H9 (cell line): ENCODE measurements around the gene DNAJC11. TPM values are rescaled to one million over a fixed set of nuclear protein-coding genes. Genes with fewer than 3 reads are reported as not detected.
A peak's percentile ranks its signal among the peaks of the same experiment; 100 is the strongest.

Experiments
- DNase-seq: peaks from one replicate; pipeline ENCODE4 v3.0.0-alpha.2; 2017
- H2AFZ ChIP-seq: one replicate; pipeline ENCODE4 v1.6.1; 2013; ENCODE audit warnings: mild to moderate bottlenecking, low read length, control low read depth, moderate library complexity
- H2AK5ac ChIP-seq: 2 replicates; pipeline ENCODE4 v1.6.1; 2013; ENCODE audit warnings: low read length, control low read depth, mixed read lengths; ENCODE audit not compliant: insufficient read length
- H2BK120ac ChIP-seq: one replicate; pipeline ENCODE4 v1.6.1; 2013; ENCODE audit warnings: low read depth, mild to moderate bottlenecking, low read length, control low read depth, inconsistent platforms; ENCODE audit not compliant: poor library complexity, severe bottlenecking
- H2BK12ac ChIP-seq: 2 replicates; pipeline ENCODE4 v1.6.1; 2013; ENCODE audit warnings: low read length, control low read depth, mixed read lengths, low read depth; ENCODE audit not compliant: insufficient read length
- H2BK15ac ChIP-seq: 2 replicates; pipeline ENCODE4 v1.6.1; 2013; ENCODE audit warnings: low read depth, low read length, control low read depth
- H2BK20ac ChIP-seq: one replicate; pipeline ENCODE4 v1.6.1; 2013; ENCODE audit warnings: low read depth, mild to moderate bottlenecking, low read length, control low read depth, inconsistent platforms; ENCODE audit not compliant: poor library complexity, severe bottlenecking
- H2BK5ac ChIP-seq: 2 replicates; pipeline ENCODE4 v1.6.1; 2013; ENCODE audit warnings: low read length, control low read depth, mixed read lengths; ENCODE audit not compliant: insufficient read length
- H3K14ac ChIP-seq: 2 replicates; pipeline ENCODE4 v1.6.1; 2013; ENCODE audit warnings: low read length, control low read depth; ENCODE audit not compliant: insufficient read depth
- H3K18ac ChIP-seq: 2 replicates; pipeline ENCODE4 v1.6.1; 2013; ENCODE audit warnings: low read depth, mild to moderate bottlenecking, mixed read lengths, low read length, control low read depth; ENCODE audit not compliant: insufficient read length
- H3K23ac ChIP-seq: 2 replicates; pipeline ENCODE4 v1.6.1; 2013; ENCODE audit warnings: low read length, control low read depth, mixed read lengths, low read depth; ENCODE audit not compliant: insufficient read length
- H3K23me2 ChIP-seq: 2 replicates; pipeline ENCODE4 v1.6.1; 2013; ENCODE audit warnings: low read depth, mild to moderate bottlenecking, mixed read lengths, low read length, control low read depth; ENCODE audit not compliant: insufficient read length, poor library complexity, severe bottlenecking
- H3K27ac ChIP-seq: 2 replicates; pipeline ENCODE4 v1.5.1; 2013; ENCODE audit warnings: low read length, control low read depth, mixed read lengths, low read depth; ENCODE audit not compliant: insufficient read length
- H3K27me3 ChIP-seq: 2 replicates; pipeline ENCODE4 v1.6.1; 2013; ENCODE audit warnings: low read length, control low read depth, inconsistent platforms; ENCODE audit not compliant: insufficient read depth
- H3K4ac ChIP-seq: 2 replicates; pipeline ENCODE4 v1.6.1; 2013; ENCODE audit warnings: low read depth, mild to moderate bottlenecking, control low read depth, inconsistent platforms, low read length, moderate library complexity
- H3K4me1 ChIP-seq: 2 replicates; pipeline ENCODE4 v1.6.1; 2013; ENCODE audit warnings: low read length, control low read depth, inconsistent platforms; ENCODE audit not compliant: insufficient read depth
- H3K4me2 ChIP-seq: 2 replicates; pipeline ENCODE4 v1.6.1; 2013; ENCODE audit warnings: low read length, control low read depth, mixed read lengths; ENCODE audit not compliant: insufficient read length, insufficient read depth
- H3K56ac ChIP-seq: 2 replicates; pipeline ENCODE4 v1.6.1; 2013; ENCODE audit warnings: low read depth, mild to moderate bottlenecking, mixed read lengths, low read length, control low read depth; ENCODE audit not compliant: insufficient read length
- H3K79me1 ChIP-seq: 2 replicates; pipeline ENCODE4 v1.6.1; 2013; ENCODE audit warnings: low read depth, mild to moderate bottlenecking, moderate library complexity, low read length, control low read depth, inconsistent platforms; ENCODE audit not compliant: insufficient read depth, poor library complexity, severe bottlenecking
- H3K79me2 ChIP-seq: 2 replicates; pipeline ENCODE4 v1.6.1; 2013; ENCODE audit warnings: low read length, control low read depth, inconsistent platforms; ENCODE audit not compliant: insufficient read depth
- H3K9ac ChIP-seq: 2 replicates; pipeline ENCODE4 v1.6.1; 2013; ENCODE audit warnings: low read length, control low read depth, mixed read lengths; ENCODE audit not compliant: insufficient read length; ENCODE audit errors: extremely low read depth
- H3K9me3 ChIP-seq: one replicate; pipeline ENCODE4 v1.6.1; 2013; ENCODE audit warnings: low read depth, low read length, inconsistent platforms; ENCODE audit not compliant: control insufficient read depth
- H3T11ph ChIP-seq: one replicate; pipeline ENCODE4 v1.6.1; 2013; ENCODE audit warnings: mild to moderate bottlenecking, low read length, control low read depth, inconsistent platforms
- H4K20me1 ChIP-seq: one replicate; pipeline ENCODE4 v1.6.1; 2013; ENCODE audit not compliant: control insufficient read depth, insufficient read length, insufficient read depth
- H4K5ac ChIP-seq: 2 replicates; pipeline ENCODE4 v1.6.1; 2013; ENCODE audit warnings: low read depth, mild to moderate bottlenecking, mixed read lengths, low read length, control low read depth; ENCODE audit not compliant: insufficient read length
- H4K8ac ChIP-seq: replicated peaks from 2 replicates; pipeline ENCODE4 v1.6.1; 2013; ENCODE audit warnings: low read length, control low read depth, mixed read lengths, low read depth; ENCODE audit not compliant: insufficient read length
- H4K91ac ChIP-seq: 2 replicates; pipeline ENCODE4 v1.6.1; 2013; ENCODE audit warnings: low read depth, mild to moderate bottlenecking, moderate library complexity, mixed read lengths, low read length, control low read depth; ENCODE audit not compliant: insufficient read length
- H3K27ac Mint-ChIP-seq, 3 experiments: 2 replicates in 2 of 3; 3 replicates in 1 of 3; pipeline ENCODE4 v1.8.0; 2020 to 2021; ENCODE audit warnings: mixed read lengths in 3 of 3, mild to moderate bottlenecking in 1 of 3, moderate library complexity in 1 of 3
- H3K27me3 Mint-ChIP-seq: 2 replicates; pipeline ENCODE4 v1.8.0; 2021; ENCODE audit warnings: low read depth, mild to moderate bottlenecking, moderate library complexity, mixed read lengths
- H3K36me3 Mint-ChIP-seq, 3 experiments: 2 replicates in 2 of 3; 3 replicates in 1 of 3; pipeline ENCODE4 v1.8.0; 2020 to 2021; ENCODE audit warnings: low read depth in 3 of 3, mixed read lengths in 3 of 3; ENCODE audit not compliant: insufficient read depth in 1 of 3
- H3K4me1 Mint-ChIP-seq, 2 experiments: 2 replicates each; pipeline ENCODE4 v1.8.0; 2020; ENCODE audit warnings: mixed read lengths in 2 of 2
- H3K4me3 Mint-ChIP-seq, 2 experiments: 2 replicates in 1 of 2; 3 replicates in 1 of 2; pipeline ENCODE4 v1.8.0; 2020 to 2021; ENCODE audit warnings: mild to moderate bottlenecking in 2 of 2, mixed read lengths in 2 of 2, moderate library complexity in 1 of 2
- H3K9me3 Mint-ChIP-seq, 2 experiments: 2 replicates in 1 of 2; 3 replicates in 1 of 2; pipeline ENCODE4 v1.8.0; 2020; ENCODE audit warnings: mild to moderate bottlenecking in 2 of 2, mixed read lengths in 2 of 2, moderate library complexity in 1 of 2
- WGBS: extraction: QIAGEN DNeasy Blood & Tissue Kit; methylation state at CpG from one replicate; pipeline ENCODE4 v1.1.7; 2013; ENCODE audit warnings: missing lambda C conversion rate, low lambda C conversion rate, mixed read lengths; ENCODE audit not compliant: insufficient read length; ENCODE audit errors: extremely low coverage; 5-methylcytosine and 5-hydroxymethylcytosine counted together
- total RNA-seq: library from RNA; stranded (reverse); gene quantifications from 2 replicates; pipeline ENCODE4 v1.2.1, GENCODE V29; 2021
- TF ChIP-seq, protein P1 (sequence below): fragments of 200-600 bp; sonication (generic); conservative IDR thresholded peaks from 3 replicates; pipeline ENCODE4 v1.8.0; 2021; ENCODE audit warnings: antibody characterized with exemption, mild to moderate bottlenecking

Gene DNAJC11
- total RNA-seq, 1 experiment from 2014 or later, result 88.5 TPM

DNA sequence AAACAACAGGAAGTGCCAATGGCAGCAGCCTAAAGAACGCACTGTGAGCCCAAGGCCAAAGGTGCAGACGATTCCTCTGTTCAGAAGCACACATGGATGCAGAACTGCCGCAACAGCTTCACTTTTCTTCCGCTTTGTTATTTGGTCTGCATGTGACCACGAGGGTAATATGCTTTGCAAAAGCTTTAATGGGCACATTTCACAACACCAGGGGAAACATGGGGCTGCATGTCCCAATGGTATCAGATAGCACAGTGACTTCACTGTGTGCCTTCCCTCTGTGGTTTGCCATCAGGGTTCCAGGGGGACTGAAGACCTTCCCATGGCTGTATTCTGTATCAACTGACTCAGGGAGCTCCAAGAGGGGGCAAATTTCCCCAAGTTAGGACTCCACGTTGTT is 48.6 kb downstream of the DNAJC11 start:
- no peak overlapping the region for H2BK12ac ChIP-seq
- Mint-ChIP-seq H3K27ac (peak overlapping the region in 1 of 3 experiments; percentile 39; a peak in 2 of 7 replicates), H3K4me1 (no peaks in the 10 kb centered on the region), H3K27me3 (no peaks in the 10 kb centered on the region), H3K9me3 (no peaks in the 10 kb centered on the region), H3K36me3 (peaks cover 25 to 53% (median 44%) of the 10 kb centered on the region in 3 experiments; a peak in 6 of 7 replicates), H3K4me3 (no peak overlapping the region)
- no peak overlapping the region for H3K4me2 ChIP-seq
- no peaks in the 10 kb centered on the region for H4K20me1 ChIP-seq
- H4K91ac ChIP-seq, result no peak overlapping the region
- no peak overlapping the region for H3K23ac ChIP-seq
- no peak overlapping the region for H2BK120ac ChIP-seq
- no peak overlapping the region for H2AK5ac ChIP-seq
- no peaks in the 10 kb centered on the region for H3K4me1 ChIP-seq
- H3K56ac ChIP-seq, result no peak overlapping the region
- H4K5ac ChIP-seq, result no peak overlapping the region
- DNase-seq, result no peak
- H3K23me2 ChIP-seq, result no peaks in the 10 kb centered on the region
- no peaks in the 10 kb centered on the region for H3K79me2 ChIP-seq
- H3K18ac ChIP-seq, result no peak overlapping the region
- H2BK15ac ChIP-seq, result no peak overlapping the region
- no peak overlapping the region for H2AFZ ChIP-seq
- H3T11ph ChIP-seq, result no peak overlapping the region
- WGBS, result no CpG with 5 or more reads among the region's 6 CpGs
- H2BK20ac ChIP-seq, result no peak overlapping the region
- H3K27me3 ChIP-seq, result no peaks in the 10 kb centered on the region
- no peak overlapping the region for H2BK5ac ChIP-seq
- TF ChIP-seq, protein P1, sequence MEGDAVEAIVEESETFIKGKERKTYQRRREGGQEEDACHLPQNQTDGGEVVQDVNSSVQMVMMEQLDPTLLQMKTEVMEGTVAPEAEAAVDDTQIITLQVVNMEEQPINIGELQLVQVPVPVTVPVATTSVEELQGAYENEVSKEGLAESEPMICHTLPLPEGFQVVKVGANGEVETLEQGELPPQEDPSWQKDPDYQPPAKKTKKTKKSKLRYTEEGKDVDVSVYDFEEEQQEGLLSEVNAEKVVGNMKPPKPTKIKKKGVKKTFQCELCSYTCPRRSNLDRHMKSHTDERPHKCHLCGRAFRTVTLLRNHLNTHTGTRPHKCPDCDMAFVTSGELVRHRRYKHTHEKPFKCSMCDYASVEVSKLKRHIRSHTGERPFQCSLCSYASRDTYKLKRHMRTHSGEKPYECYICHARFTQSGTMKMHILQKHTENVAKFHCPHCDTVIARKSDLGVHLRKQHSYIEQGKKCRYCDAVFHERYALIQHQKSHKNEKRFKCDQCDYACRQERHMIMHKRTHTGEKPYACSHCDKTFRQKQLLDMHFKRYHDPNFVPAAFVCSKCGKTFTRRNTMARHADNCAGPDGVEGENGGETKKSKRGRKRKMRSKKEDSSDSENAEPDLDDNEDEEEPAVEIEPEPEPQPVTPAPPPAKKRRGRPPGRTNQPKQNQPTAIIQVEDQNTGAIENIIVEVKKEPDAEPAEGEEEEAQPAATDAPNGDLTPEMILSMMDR, result no peak
- no peaks in the 10 kb centered on the region for H3K9me3 ChIP-seq
- no peaks in the 10 kb centered on the region for H3K79me1 ChIP-seq
- H3K4ac ChIP-seq, result no peak overlapping the region
- no peak overlapping the region for H3K27ac ChIP-seq
- H3K9ac ChIP-seq, result no peak overlapping the region
- H4K8ac ChIP-seq, result no peak overlapping the region
- no peak overlapping the region for H3K14ac ChIP-seq
